Brain microvascular endothelial cell (primary cell): ENCODE results near the gene MARCHF11.

ENCODE experiments used
- DNase-seq: peaks from one replicate; pipeline ENCODE4 v3.0.0-alpha.2; 2020
- H3K27ac ChIP-seq: fragments of 250-450 bp; sonication (Bioruptor Pico); 2 replicates; pipeline ENCODE4 v1.5.1; 2020; ENCODE audit warnings: mild to moderate bottlenecking, moderate library complexity
- H3K27me3 ChIP-seq: fragments of 250-450 bp; sonication (Bioruptor Pico); replicated peaks from 2 replicates; pipeline ENCODE4 v1.5.1; 2020; ENCODE audit warnings: mild to moderate bottlenecking
- H3K36me3 ChIP-seq: fragments of 250-450 bp; sonication (Bioruptor Pico); replicated peaks from 2 replicates; pipeline ENCODE4 v1.5.1; 2020; ENCODE audit warnings: mild to moderate bottlenecking
- H3K4me3 ChIP-seq: 2 replicates; pipeline ENCODE4 v1.5.1; 2011; ENCODE audit warnings: low read depth, mild to moderate bottlenecking, control low read depth, low read length, moderate library complexity
- in situ Hi-C: cut with HindIII; loops from 2 replicates; pipeline ENCODE4 v1.10.0; 2017; ENCODE audit warnings: low sequenced_read_pairs, low pct_ligation_motif_present
- TF ChIP-seq, protein P1 (sequence below): IDR thresholded peaks from 2 replicates; pipeline ENCODE4 v1.5.1; 2011; ENCODE audit warnings: low read depth, mild to moderate bottlenecking, moderate library complexity, low read length, control low read depth, inconsistent platforms; ENCODE audit errors: missing control alignments

The MARCHF11 gene

DNA sequence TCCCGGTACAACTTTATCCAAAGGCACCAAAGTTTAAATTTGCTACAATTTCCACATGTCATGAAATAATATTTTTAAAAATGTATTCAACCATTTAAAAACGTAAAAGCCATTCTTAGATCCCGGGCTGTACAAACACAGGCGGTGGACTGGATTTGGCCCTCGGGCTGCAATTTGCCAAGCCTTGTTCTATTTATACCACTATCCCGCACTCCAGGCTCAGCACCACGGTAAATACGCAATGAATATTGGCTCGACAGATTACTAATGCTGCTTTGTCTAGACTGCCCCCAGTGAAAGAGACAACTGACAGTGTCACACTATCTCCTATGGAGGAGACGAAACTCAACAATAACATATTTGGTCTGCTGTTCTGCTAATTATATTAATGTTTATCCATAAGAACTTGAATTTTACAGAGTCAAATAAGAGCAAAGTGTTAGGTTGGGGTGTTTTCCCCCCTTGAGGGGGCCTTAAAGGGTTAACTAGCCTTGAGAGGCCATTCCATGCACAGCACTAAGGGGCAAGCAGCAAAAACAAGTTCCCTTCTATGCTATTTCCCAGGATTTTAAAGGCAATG, 98.1 kb downstream of the MARCHF11 start:
- in situ Hi-C loops, result no loop called here
- Histone ChIP-seq H3K36me3 (no peaks in the 10 kb centered on the region), H3K27ac (no peak overlapping the region), H3K27me3 (no peaks in the 10 kb centered on the region), H3K4me3 (no peak overlapping the region)
- DNase-seq, result no peak
- TF ChIP-seq, protein P1, sequence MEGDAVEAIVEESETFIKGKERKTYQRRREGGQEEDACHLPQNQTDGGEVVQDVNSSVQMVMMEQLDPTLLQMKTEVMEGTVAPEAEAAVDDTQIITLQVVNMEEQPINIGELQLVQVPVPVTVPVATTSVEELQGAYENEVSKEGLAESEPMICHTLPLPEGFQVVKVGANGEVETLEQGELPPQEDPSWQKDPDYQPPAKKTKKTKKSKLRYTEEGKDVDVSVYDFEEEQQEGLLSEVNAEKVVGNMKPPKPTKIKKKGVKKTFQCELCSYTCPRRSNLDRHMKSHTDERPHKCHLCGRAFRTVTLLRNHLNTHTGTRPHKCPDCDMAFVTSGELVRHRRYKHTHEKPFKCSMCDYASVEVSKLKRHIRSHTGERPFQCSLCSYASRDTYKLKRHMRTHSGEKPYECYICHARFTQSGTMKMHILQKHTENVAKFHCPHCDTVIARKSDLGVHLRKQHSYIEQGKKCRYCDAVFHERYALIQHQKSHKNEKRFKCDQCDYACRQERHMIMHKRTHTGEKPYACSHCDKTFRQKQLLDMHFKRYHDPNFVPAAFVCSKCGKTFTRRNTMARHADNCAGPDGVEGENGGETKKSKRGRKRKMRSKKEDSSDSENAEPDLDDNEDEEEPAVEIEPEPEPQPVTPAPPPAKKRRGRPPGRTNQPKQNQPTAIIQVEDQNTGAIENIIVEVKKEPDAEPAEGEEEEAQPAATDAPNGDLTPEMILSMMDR, result no peak

GRCh38 chr5:16076657-16077056, 102.9 kb downstream of the MARCHF11 start:
- no peak for DNase-seq
- Histone ChIP-seq H3K27ac (no peak overlapping the region), H3K27me3 (no peaks in the 10 kb centered on the region), H3K4me3 (no peak overlapping the region), H3K36me3 (no peaks in the 10 kb centered on the region)
- TF ChIP-seq, protein P1, result no peak
- in situ Hi-C loops, result no loop called here

GRCh38 chr5:16074358-16074757, 105.2 kb downstream of the MARCHF11 start:
- DNase-seq, result no peak
- H3K27ac ChIP-seq, result no peak overlapping the region
- in situ Hi-C loops, result no loop called here
- H3K27me3 ChIP-seq, result no peaks in the 10 kb centered on the region
- H3K4me3 ChIP-seq, result no peak overlapping the region
- TF ChIP-seq, protein P1, result no peak
- H3K36me3 ChIP-seq, result no peaks in the 10 kb centered on the region

DNA sequence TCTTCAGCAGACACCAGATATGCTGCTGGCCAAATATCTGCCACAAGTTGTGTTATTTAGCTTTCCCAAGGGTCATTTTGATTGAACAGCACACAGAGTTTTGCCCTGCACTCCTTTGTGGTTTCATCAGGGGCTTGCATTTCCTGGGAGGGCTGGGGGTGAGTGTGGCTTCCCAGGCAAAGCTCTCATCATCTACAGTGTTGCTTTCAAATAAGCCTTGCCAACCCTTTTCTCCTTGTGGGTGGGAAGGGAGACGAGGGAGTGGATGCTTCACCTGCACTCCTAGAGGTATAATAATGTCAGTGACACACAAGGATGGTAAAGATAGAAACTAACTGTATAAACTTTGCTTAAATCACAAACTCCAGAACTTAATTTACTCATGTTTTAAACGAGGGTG, 107.0 kb downstream of the MARCHF11 start:
- Histone ChIP-seq H3K4me3 (no peak overlapping the region), H3K36me3 (no peaks in the 10 kb centered on the region), H3K27ac (no peak overlapping the region), H3K27me3 (no peaks in the 10 kb centered on the region)
- TF ChIP-seq, protein P1, result no peak
- DNase-seq, result no peak
- in situ Hi-C loops, result no loop called here

- in situ Hi-C loops, result no loop called here
- H3K27me3 ChIP-seq, result no peaks in the 10 kb centered on the region
- H3K4me3 ChIP-seq, result no peak overlapping the region
- H3K36me3 ChIP-seq, result no peaks in the 10 kb centered on the region
- DNase-seq, result no peak
- TF ChIP-seq, protein P1, result no peak
- no peak overlapping the region for H3K27ac ChIP-seq
Measured at GRCh38 chr5:16067415-16067814, 112.2 kb downstream of the MARCHF11 start.

DNA sequence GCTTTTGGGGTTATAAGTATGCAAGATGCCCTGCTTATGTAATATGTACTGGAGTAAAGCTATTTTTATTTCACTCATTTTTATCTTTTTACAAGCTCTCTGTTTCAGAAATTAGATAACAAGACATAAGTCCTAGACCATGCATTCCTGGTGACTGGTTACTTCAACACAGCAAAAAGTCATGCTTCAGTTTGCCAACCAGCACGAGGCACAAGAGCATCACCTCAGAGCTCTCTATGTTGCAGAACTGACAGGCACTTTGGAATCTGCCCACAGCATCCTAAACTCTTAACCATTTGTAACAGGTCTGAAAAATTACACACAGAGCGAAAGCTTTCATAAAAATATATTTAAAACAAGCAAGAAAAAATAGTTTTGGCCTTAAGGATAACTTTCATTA, 112.8 kb downstream of the MARCHF11 start:
- DNase-seq, result no peak
- in situ Hi-C loops, result no loop called here
- Histone ChIP-seq H3K4me3 (no peak overlapping the region), H3K27me3 (no peaks in the 10 kb centered on the region), H3K36me3 (no peaks in the 10 kb centered on the region), H3K27ac (no peak overlapping the region)
- TF ChIP-seq, protein P1, result no peak
